ENCODE results near the gene DNAI2. TPM values are rescaled to one million over a fixed set of nuclear protein-coding genes. Genes with fewer than 3 reads are reported as not detected.

The DNAI2 gene
- polyA plus RNA-seq, 1 of the 3 experiments (the other 2 are of a cell fraction): not detected

DNA sequence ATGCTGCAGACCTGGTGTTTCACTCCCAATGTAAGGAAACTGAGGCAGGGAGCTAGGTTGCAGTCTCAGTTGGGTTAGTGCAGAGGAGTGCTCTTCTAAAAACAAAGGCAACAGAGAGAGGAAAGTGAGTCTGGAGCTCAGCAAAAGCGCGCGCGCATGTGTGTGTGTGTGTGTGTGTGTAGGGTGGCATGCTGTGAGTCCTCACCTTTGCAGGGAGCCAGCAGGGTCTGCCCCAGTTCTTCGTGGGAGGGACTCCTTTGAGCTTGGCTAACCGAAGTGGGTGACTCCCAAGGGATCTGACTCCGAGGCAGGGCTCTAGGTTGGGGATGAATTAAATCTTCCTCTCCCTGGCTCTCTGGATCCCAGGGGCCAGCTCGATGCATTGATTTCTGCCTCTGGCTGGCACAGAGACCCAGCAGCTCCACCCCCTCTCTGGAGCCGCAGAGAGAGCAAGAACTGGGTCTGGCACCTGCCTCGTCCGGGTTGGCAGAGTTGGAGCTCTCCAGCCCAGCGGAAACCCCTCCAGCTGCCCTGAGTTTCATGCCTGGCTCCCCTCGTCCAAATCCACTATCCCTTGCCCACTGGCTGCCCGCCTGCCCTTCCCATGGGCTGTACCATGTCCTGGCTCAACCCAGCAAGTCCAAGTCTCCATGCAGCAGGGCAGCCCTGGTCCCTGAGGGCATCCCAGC lies 88.9 kb downstream of the DNAI2 start:
- CTCF ChIA-PET: interaction anchor here (1.1 to 13.1 kb wide), 19 partner anchors 8 to 239 kb away, joined by 3 to 194 read pairs (median 5); no protein-coding TSS in a partner anchor
- H3F3A ChIP-seq (replicated peaks; ENCODE audit: insufficient read depth): no peaks in the 10 kb centered on the region
- H3K79me2 ChIP-seq (ENCODE audit: insufficient read depth): no peaks in the 10 kb centered on the region
- no peak for DNase-seq
- H3K4me3 ChIP-seq (ENCODE audit: low read depth in 2 of 2, low read length in 1 of 2): no peak overlapping the region
- no peaks in the 10 kb centered on the region for H4K20me1 ChIP-seq (ENCODE audit: insufficient read depth)
- H3K9ac ChIP-seq: no peak overlapping the region
- H3K4me1 ChIP-seq (ENCODE audit: control insufficient read depth in 1 of 2, insufficient read depth in 2 of 2, low read depth in 1 of 2, low read length in 1 of 2): no peaks in the 10 kb centered on the region; a peak in 1 of 4 replicates
- H3K9me2 ChIP-seq: no peaks in the 10 kb centered on the region
- TF ChIP-seq GABPA (IDR thresholded peaks at IDR 0.05; ENCODE audit: low read depth) (no peak), FOXM1 (IDR thresholded peaks at IDR 0.05; ENCODE audit: low read depth) (no peak), TEAD4 (IDR thresholded peaks at IDR 0.05; ENCODE audit: borderline replicate concordance, insufficient read depth) (no peak), FOSL2 (IDR thresholded peaks at IDR 0.05; ENCODE audit: borderline replicate concordance, low read depth) (no peak), MXI1 (IDR thresholded peaks at IDR 0.05; ENCODE audit: low read depth, low read length) (no peak)
- TF ChIP-seq, protein P1, sequence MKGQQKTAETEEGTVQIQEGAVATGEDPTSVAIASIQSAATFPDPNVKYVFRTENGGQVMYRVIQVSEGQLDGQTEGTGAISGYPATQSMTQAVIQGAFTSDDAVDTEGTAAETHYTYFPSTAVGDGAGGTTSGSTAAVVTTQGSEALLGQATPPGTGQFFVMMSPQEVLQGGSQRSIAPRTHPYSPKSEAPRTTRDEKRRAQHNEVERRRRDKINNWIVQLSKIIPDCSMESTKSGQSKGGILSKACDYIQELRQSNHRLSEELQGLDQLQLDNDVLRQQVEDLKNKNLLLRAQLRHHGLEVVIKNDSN (IDR thresholded peaks at IDR 0.05; ENCODE audit: borderline replicate concordance, low read depth): no peak
- no peak overlapping the region for H3K4me2 ChIP-seq
- H3K9me3 ChIP-seq: no peaks in the 10 kb centered on the region
- POLR2A ChIA-PET: no interaction called here
- H2AFZ ChIP-seq (ENCODE audit: low read depth): no peak overlapping the region
- 37% methylated on average over 13 of the region's 14 CpGs for WGBS (ENCODE audit: low lambda C conversion rate)
- H3K27me3 ChIP-seq (ENCODE audit: insufficient read depth): no peaks in the 10 kb centered on the region
- H3K27ac ChIP-seq (ENCODE audit: low read depth in 2 of 2, low read length in 1 of 2): no peak overlapping the region
- H3K36me3 ChIP-seq (replicated peaks in 1 of 2; ENCODE audit: control insufficient read depth in 1 of 2, insufficient read depth in 2 of 2, low read length in 1 of 2): no peaks in the 10 kb centered on the region

Other genes starting within 250 kb of the DNAI2 start
- gene RPL38, start 70.6 kb upstream of the DNAI2 start, polyA plus RNA-seq (2012; rRNA removed): 816 and 4,154 TPM in 2 replicates
- 16.1 and 17.0 TPM in 2 replicates for gene TTYH2, start 60.7 kb upstream of the DNAI2 start, polyA plus RNA-seq (2012; rRNA removed)
- not detected in 2 replicates for gene KIF19, start 52.0 kb downstream of the DNAI2 start, polyA plus RNA-seq (2012; rRNA removed)
- gene BTBD17, start 87.6 kb downstream of the DNAI2 start, polyA plus RNA-seq (2012; rRNA removed): not detected in 2 replicates
- not detected in 2 replicates for gene GPR142, start 93.3 kb downstream of the DNAI2 start, polyA plus RNA-seq (2012; rRNA removed)
- gene GPRC5C, start 157.9 kb downstream of the DNAI2 start, polyA plus RNA-seq (2012; rRNA removed): not detected in 2 replicates
- gene CD300A, start 192.4 kb downstream of the DNAI2 start, polyA plus RNA-seq (2012; rRNA removed): not detected in 2 replicates

Measured in SK-N-SH (cell line).